ENCODE data around the gene DHRS7B. TPM values are rescaled to one million over a fixed set of nuclear protein-coding genes. Genes with fewer than 3 reads are reported as not detected.

The DHRS7B gene
- total and polyA plus RNA-seq, 2 of the 13 experiments (the other 11 are each of a cell fraction or from before 2014, with no cell fraction given), result 20.0 to 35.8 TPM

DNA sequence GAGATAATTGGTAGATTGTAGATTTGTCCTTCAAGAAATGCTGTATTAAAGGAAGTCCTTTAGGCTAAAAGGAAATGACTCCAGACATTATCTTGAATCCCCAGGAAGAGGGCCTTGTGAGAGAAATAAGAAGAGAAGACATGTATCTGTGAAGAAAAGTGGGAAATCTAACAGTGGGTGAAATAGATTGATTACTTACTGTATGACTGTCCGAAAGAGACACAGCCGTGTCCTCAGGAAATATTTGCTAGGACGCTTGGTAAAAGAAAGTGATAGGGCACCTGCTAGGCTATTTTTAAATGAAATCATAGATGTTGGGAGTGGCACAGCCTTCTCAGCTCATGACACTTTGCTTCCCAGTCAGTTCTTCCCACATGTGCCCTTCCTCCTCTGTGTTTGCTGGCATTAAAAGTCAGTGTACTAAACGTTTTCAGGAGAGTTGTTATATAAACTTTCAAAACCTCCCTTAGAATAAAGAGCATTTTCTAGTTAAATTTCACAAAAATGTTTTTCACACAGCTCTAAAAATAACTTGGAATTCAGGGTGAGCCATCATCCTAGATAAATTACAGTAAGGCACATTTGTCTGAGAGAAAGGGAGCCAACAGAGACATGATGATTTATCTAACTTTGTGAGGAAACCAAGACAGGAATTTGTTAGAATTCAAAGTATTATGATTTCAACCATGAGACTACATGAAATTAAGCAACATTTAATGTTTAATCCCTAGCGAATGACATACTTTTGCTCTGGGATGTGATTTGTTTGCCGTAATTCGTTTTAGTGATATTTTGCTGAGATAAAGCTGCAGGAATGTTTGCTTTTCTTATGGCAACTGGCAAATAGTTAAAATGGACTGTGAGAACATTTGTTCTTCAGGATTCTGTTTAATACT is 35.0 kb downstream of the DHRS7B start:
- POLR2A ChIA-PET, result no interaction called here
- Histone ChIP-seq H3K36me3 (replicated peaks in 1 of 2; ENCODE audit: control insufficient read depth in 1 of 2, insufficient read depth in 2 of 2, low read length in 2 of 2) (no peaks in the 10 kb centered on the region; a peak in 1 of 5 replicates), H3K4me2 (ENCODE audit: low read depth, low read length) (no peak overlapping the region), H3K9me3 (ENCODE audit: low read length) (no peaks in the 10 kb centered on the region), H3K27me3 (ENCODE audit: control insufficient read depth in 1 of 2, insufficient read depth in 2 of 2, low read length in 2 of 2) (no peaks in the 10 kb centered on the region), H3K4me3 (replicated peaks in 1 of 3; ENCODE audit: insufficient read depth in 1 of 3, low read depth in 2 of 3, low read length in 3 of 3) (no peak overlapping the region), H3K9ac (ENCODE audit: insufficient read depth, low read depth, low read length) (no peak overlapping the region), H2AFZ (ENCODE audit: low read length) (no peak overlapping the region), H3K4me1 (ENCODE audit: insufficient read depth, low read length) (peaks cover 12% of the 10 kb centered on the region), H4K20me1 (ENCODE audit: insufficient read depth, low read length) (no peaks in the 10 kb centered on the region), H3K27ac (ENCODE audit: extremely low read length, insufficient read depth, low read length) (no peak overlapping the region), H3K79me2 (ENCODE audit: insufficient read depth, low read length) (no peaks in the 10 kb centered on the region)
- no TSS peak for BruUV-seq (replicated peaks)
- 56% methylated on average over 7 of the region's 7 CpGs for WGBS (ENCODE audit: low lambda C conversion rate)
- intact Hi-C loops (cut with micrococcal nuclease; ENCODE audit: unreplicated experiment), result no loop called here
- in situ Hi-C loops (cut with HindIII; ENCODE audit: extremely low pct_ligation_motif_present, low pct_unique_long_range_greater_than_20kb), result no loop called here
- FAIRE-seq, result peak; percentile 30
- CTCF ChIA-PET (ENCODE audit: low intra/inter-chr PET ratio, low total read pairs), result no interaction called here
- no peak for ATAC-seq
- peak; percentile 42 for DNase-seq (ENCODE audit: low spot score)
- TF ChIP-seq MTF1 (CRISPR knock-in tag; IDR thresholded peaks at IDR 0.05) (no peak), KLF12 (CRISPR knock-in tag; IDR thresholded peaks at IDR 0.05; ENCODE audit: borderline replicate concordance) (no peak), SP140L (CRISPR knock-in tag; IDR thresholded peaks at IDR 0.05; ENCODE audit: borderline replicate concordance) (no peak), EP300 (IDR thresholded peaks at IDR 0.05; ENCODE audit: low read depth in 2 of 2, low read length in 2 of 2) (no peak), EP300 (CRISPR knock-in tag; IDR thresholded peaks at IDR 0.05; ENCODE audit: borderline replicate concordance) (no peak), SMARCE1 (IDR thresholded peaks at IDR 0.05; ENCODE audit: borderline replicate concordance) (no peak), PAX8 (CRISPR knock-in tag; IDR thresholded peaks at IDR 0.05; ENCODE audit: borderline replicate concordance) (no peak), TBX2 (CRISPR knock-in tag; IDR thresholded peaks at IDR 0.05; ENCODE audit: borderline replicate concordance) (no peak), MEIS2 (CRISPR knock-in tag; IDR thresholded peaks at IDR 0.05) (no peak), SMAD1 (CRISPR knock-in tag; IDR thresholded peaks at IDR 0.05; ENCODE audit: borderline replicate concordance, low read depth) (no peak), NAIF1 (CRISPR knock-in tag; IDR thresholded peaks at IDR 0.05; ENCODE audit: borderline replicate concordance) (no peak), POLR2AphosphoS5 (IDR thresholded peaks at IDR 0.05; ENCODE audit: low read depth, low read length) (no peak)
- TF ChIP-seq, protein P1, sequence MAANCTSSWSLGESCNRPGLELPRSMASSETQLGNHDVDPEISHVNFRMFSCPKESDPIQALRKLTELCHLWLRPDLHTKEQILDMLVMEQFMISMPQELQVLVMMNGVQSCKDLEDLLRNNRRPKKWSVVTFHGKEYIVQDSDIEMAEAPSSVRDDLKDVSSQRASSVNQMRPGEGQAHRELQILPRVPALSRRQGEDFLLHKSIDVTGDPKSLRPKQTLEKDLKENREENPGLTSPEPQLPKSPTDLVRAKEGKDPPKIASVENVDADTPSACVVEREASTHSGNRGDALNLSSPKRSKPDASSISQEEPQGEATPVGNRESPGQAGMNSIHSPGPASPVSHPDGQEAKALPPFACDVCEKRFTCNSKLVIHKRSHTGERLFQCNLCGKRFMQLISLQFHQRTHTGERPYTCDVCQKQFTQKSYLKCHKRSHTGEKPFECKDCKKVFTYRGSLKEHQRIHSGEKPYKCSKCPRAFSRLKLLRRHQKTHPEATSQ (CRISPR knock-in tag; IDR thresholded peaks at IDR 0.05; ENCODE audit: borderline replicate concordance), result no peak
- TF ChIP-seq, protein P2, sequence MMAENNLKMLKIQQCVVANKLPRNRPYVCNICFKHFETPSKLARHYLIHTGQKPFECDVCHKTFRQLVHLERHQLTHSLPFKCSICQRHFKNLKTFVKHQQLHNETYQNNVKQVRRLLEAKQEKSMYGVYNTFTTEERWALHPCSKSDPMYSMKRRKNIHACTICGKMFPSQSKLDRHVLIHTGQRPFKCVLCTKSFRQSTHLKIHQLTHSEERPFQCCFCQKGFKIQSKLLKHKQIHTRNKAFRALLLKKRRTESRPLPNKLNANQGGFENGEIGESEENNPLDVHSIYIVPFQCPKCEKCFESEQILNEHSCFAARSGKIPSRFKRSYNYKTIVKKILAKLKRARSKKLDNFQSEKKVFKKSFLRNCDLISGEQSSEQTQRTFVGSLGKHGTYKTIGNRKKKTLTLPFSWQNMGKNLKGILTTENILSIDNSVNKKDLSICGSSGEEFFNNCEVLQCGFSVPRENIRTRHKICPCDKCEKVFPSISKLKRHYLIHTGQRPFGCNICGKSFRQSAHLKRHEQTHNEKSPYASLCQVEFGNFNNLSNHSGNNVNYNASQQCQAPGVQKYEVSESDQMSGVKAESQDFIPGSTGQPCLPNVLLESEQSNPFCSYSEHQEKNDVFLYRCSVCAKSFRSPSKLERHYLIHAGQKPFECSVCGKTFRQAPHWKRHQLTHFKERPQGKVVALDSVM (CRISPR knock-in tag; IDR thresholded peaks at IDR 0.05), result no peak
- TF ChIP-seq, protein P3, sequence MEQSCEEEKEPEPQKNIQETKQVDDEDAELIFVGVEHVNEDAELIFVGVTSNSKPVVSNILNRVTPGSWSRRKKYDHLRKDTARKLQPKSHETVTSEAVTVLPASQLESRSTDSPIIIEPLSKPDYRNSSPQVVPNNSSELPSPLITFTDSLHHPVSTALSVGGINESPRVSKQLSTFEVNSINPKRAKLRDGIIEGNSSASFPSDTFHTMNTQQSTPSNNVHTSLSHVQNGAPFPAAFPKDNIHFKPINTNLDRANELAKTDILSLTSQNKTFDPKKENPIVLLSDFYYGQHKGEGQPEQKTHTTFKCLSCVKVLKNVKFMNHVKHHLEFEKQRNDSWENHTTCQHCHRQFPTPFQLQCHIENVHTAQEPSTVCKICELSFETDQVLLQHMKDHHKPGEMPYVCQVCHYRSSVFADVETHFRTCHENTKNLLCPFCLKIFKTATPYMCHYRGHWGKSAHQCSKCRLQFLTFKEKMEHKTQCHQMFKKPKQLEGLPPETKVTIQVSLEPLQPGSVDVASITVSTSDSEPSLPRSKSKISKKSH (CRISPR knock-in tag; IDR thresholded peaks at IDR 0.05; ENCODE audit: borderline replicate concordance), result no peak
- TF ChIP-seq, protein P4, sequence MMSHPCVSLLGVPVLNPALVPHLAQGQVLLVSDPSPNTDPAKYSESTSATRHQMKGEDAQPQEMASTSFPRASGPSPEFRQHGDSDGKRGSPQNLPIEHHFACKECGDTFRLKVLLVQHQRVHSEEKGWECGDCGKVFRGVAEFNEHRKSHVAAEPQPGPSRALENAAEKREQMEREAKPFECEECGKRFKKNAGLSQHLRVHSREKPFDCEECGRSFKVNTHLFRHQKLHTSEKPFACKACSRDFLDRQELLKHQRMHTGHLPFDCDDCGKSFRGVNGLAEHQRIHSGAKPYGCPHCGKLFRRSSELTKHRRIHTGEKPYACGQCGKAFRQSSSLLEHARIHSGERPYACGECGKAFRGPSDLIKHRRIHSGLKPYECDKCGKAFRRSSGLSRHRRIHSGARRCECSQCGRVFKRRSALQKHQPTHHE (CRISPR knock-in tag; IDR thresholded peaks at IDR 0.05; ENCODE audit: borderline replicate concordance), result no peak
